Tibial nerve (tissue), 4 donors: ENCODE results near the gene ILDR2. TPM values are rescaled to one million over a fixed set of nuclear protein-coding genes. Genes with fewer than 3 reads are reported as not detected.
A peak's percentile ranks its signal among the peaks of the same experiment; 100 is the strongest.

Source experiments
- DNase-seq, 2 donors: peaks; one replicate each; pipeline ENCODE4 v3.0.0-alpha.2; 2019; ENCODE audit warnings: low spot score in 2 of 2
- H3K27ac ChIP-seq, 4 donors: fragments of 200-600 bp; sonication (generic) in 3 of 4; one replicate each; pipeline ENCODE4 v1.5.1; 2017 to 2019; ENCODE audit warnings: mild to moderate bottlenecking in 1 of 4
- H3K27me3 ChIP-seq, 2 donors: fragments of 200-600 bp; sonication (generic) in 1 of 2; one replicate each; pipeline versions ENCODE4 v1.5.1 to v1.6.0; 2017 to 2019
- H3K36me3 ChIP-seq, 3 donors: fragments of 200-600 bp; sonication (generic); one replicate each; pipeline ENCODE4 v1.5.1; 2018 to 2019
- H3K4me1 ChIP-seq, 4 donors: fragments of 200-600 bp; sonication (generic) in 3 of 4; one replicate each; pipeline ENCODE4 v1.5.1; 2017 to 2019
- H3K4me3 ChIP-seq, 4 donors: fragments of 200-600 bp; sonication (generic) in 3 of 4; one replicate each; pipeline ENCODE4 v1.5.1; 2017 to 2019; ENCODE audit warnings: mild to moderate bottlenecking in 1 of 4, moderate library complexity in 1 of 4
- H3K9me3 ChIP-seq, 4 donors: fragments of 200-600 bp; sonication (generic) in 3 of 4; one replicate each; pipeline ENCODE4 v1.5.1; 2017 to 2019
- CTCF ChIP-seq, 5 experiments: fragments of 200-600 bp in 3 of 5; fragments of 450-650 bp in 2 of 5; sonication (generic) in 3 of 5; IDR thresholded peaks; one replicate each; pipeline ENCODE4 v1.5.1; 2016 to 2019; ENCODE audit warnings: antibody characterized with exemption in 5 of 5, mild to moderate bottlenecking in 3 of 5, moderate library complexity in 2 of 5
- EP300 ChIP-seq, 2 donors: sonication (generic); formaldehyde crosslinking; IDR thresholded peaks; one replicate each; pipeline ENCODE4 v1.6.1; 2017; ENCODE audit warnings: antibody characterized with exemption in 2 of 2, mild to moderate bottlenecking in 1 of 2
- POLR2A ChIP-seq, 2 donors: fragments of 450-650 bp; IDR thresholded peaks; one replicate each; pipeline ENCODE4 v1.6.1; 2017; ENCODE audit warnings: antibody characterized with exemption in 2 of 2, mild to moderate bottlenecking in 2 of 2, moderate library complexity in 2 of 2
- WGBS, 2 donors: methylation state at CpG; one replicate each; pipeline ENCODE4 v1.1.5; 2018; 5-methylcytosine and 5-hydroxymethylcytosine counted together
- total RNA-seq, 4 donors: library from RNA; depleted of rRNA; stranded (reverse); fragments of >200 nt; gene quantifications; one replicate each; pipeline ENCODE4 v1.1.0, GENCODE V29; 2016

Gene ILDR2
- total RNA-seq, 4 donors from 2014 or later = 4.4 to 6.7 (median 5.7) TPM

- no peaks in the 10 kb centered on the region for H3K36me3 ChIP-seq
- H3K27ac ChIP-seq = no peak overlapping the region
- TF ChIP-seq EP300 (IDR thresholded peaks at IDR 0.05) (no peak), CTCF (IDR thresholded peaks at IDR 0.05) (no peak), POLR2A (IDR thresholded peaks at IDR 0.05) (no peak)
- no peaks in the 10 kb centered on the region for H3K4me1 ChIP-seq
- H3K4me3 ChIP-seq = no peak overlapping the region
- 84 to 86% methylated on average over 2 of the region's 2 CpGs for whole genome bisulfite sequencing, 2 donors
- H3K27me3 ChIP-seq = no peaks in the 10 kb centered on the region
- no peaks in the 10 kb centered on the region for H3K9me3 ChIP-seq
- no peak for DNase-seq
Observed at GRCh38 chr1:166927701-166928100, 47.6 kb downstream of the ILDR2 start.

GRCh38 chr1:166925810-166926478 is 49.4 kb downstream of the ILDR2 start:
- TF ChIP-seq EP300 (IDR thresholded peaks at IDR 0.05) = no peak
- no peak for TF ChIP-seq POLR2A (IDR thresholded peaks at IDR 0.05)
- TF ChIP-seq CTCF (IDR thresholded peaks at IDR 0.05) = no peak
- H3K4me1 ChIP-seq = peaks cover 0 to 4% (median under 1%) of the 10 kb centered on the region in 4 donors
- no peak overlapping the region for H3K4me3 ChIP-seq
- H3K27ac ChIP-seq = no peak overlapping the region
- no peak for DNase-seq
- H3K9me3 ChIP-seq = no peaks in the 10 kb centered on the region
- H3K36me3 ChIP-seq = peaks cover 0 to 2% (median 0%) of the 10 kb centered on the region in 3 donors
- 50 to 52% methylated on average over 8 of the region's 8 CpGs for WGBS, 2 donors
- peaks cover 0 to 10% of the 10 kb centered on the region in 2 donors for H3K27me3 ChIP-seq

GRCh38 chr1:166924823-166925541 is 50.4 kb downstream of the ILDR2 start:
- Histone ChIP-seq H3K4me1 (peaks cover 0 to 12% (median 4%) of the 10 kb centered on the region in 4 donors), H3K27ac (no peak overlapping the region), H3K27me3 (peaks cover 0 to 17% of the 10 kb centered on the region in 2 donors), H3K36me3 (peaks cover 0 to 2% (median 0%) of the 10 kb centered on the region in 3 donors), H3K4me3 (no peak overlapping the region), H3K9me3 (no peaks in the 10 kb centered on the region)
- TF ChIP-seq POLR2A (IDR thresholded peaks at IDR 0.05) (no peak), EP300 (IDR thresholded peaks at IDR 0.05) (no peak), CTCF (IDR thresholded peaks at IDR 0.05) (no peak)
- 61 to 88% methylated on average over 3 of the region's 3 CpGs for WGBS, 2 donors
- no peak for DNase-seq

GRCh38 chr1:166920561-166921475 is 54.5 kb downstream of the ILDR2 start:
- H3K27me3 ChIP-seq = peaks cover 0 to 22% of the 10 kb centered on the region in 2 donors
- peak overlapping the region in 3 of 4 donors; percentile 22 to 49 (median 35) for H3K4me3 ChIP-seq
- 13 to 25% methylated on average over 32 to 55 of the region's 113 CpGs for WGBS, 2 donors
- TF ChIP-seq EP300 (IDR thresholded peaks at IDR 0.05) (no peak), CTCF (IDR thresholded peaks at IDR 0.05) (no peak), POLR2A (IDR thresholded peaks at IDR 0.05) (no peak)
- peak overlapping the region in 2 of 4 donors; percentile 21 to 34 for H3K27ac ChIP-seq
- no peaks in the 10 kb centered on the region for H3K9me3 ChIP-seq
- DNase-seq = no peak
- H3K4me1 ChIP-seq = peaks cover 0 to 12% (median 4%) of the 10 kb centered on the region in 4 donors
- peaks cover 0 to 2% (median 0%) of the 10 kb centered on the region in 3 donors for H3K36me3 ChIP-seq
